Cortex of kidney (tissue), 1 donor: ENCODE results near the gene CTTNBP2.

Experiments
- DNase-seq: peaks from one replicate; lab custom pipeline; 2025; lab: John Stamatoyannopoulos, UW

Gene CTTNBP2

DNA sequence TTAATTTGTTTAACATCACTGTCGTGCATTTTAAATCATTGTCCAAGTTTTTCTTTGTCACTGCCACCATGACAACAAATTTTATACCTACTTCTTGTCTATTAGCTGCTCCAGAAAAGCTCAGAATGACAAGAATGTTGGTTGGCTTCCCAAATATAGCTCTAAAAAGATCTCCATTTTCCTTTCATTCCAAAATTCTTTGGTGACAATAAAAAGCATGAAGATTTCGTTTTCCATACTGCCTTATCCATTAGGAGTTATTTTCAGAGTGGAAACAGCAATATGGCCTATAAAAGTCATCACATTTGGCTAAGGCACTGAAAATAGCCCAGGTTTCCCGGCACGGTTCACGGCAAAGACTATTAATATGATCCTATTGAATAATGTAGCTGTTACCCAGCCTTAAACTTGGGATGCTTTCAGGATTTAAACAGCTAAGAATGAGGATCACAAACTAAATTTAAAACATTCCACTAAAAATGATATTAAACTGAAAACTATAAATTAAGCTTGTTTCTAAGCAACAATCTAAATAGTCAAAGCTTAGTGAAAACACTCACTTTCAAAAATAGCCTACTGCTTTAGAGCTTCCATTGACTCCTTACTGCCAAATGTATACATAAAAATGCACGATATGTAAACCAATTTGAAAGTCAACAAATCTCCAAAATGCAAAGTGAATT, 2.7 kb downstream of the CTTNBP2 start:
- DNase-seq: no peak

DNA sequence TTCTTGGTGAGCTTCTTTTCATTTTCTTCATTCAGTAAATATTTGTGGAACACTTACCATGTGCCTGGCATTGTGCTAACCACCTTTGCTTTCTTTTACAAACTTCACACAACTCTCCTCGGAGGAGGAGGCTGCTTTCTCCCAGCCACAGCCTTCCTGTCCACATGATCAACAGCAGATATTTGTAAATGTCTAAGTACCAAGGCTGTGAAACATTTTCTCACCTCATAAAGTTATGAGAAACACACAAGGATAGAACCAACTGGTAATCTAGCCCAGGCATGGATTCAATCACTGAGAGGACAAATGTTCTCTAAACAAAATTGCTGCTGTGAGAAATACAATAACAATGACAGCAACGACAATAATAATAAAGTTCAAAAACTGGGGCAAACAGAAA, 3.9 kb downstream of the CTTNBP2 start:
- no peak for DNase-seq

DNA sequence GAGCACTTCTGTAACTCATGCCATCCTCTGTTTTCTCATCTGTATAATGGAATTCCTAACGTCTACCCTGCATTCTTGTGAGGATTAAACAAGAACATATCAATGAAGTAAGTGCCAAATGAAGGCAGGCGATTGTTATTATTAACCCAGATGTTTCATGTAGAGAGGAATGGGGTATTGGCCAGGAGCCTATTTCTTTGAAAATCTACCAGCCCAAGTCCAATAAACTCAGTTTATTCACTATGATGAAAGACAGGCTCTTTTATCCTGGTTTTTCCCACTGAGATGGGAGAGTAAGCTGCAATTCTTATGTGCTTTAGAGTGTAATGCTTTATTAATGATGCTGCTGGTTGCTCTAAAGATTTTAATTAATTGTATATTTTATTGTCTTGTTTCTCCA, 9.6 kb downstream of the CTTNBP2 start:
- no peak for DNase-seq

DNA sequence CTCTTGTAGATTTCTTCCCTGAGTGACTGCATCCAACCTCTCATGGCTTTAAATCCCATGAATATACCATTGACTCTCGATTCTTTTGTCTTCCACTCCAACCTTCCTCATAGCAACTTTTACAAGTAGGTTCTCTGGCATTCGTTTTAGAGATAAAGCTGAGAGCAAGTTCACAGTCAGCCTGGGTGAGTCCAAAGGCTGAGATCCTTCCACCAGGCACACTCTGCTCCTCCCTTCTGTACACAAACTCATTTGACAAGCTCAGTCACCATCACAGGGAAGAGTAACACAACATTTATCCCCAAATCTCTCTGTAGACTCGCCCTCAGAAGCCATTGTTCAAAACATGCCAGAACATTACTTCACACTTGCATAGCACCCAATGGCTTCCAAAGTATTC, 10.9 kb downstream of the CTTNBP2 start:
- no peak for DNase-seq

DNA sequence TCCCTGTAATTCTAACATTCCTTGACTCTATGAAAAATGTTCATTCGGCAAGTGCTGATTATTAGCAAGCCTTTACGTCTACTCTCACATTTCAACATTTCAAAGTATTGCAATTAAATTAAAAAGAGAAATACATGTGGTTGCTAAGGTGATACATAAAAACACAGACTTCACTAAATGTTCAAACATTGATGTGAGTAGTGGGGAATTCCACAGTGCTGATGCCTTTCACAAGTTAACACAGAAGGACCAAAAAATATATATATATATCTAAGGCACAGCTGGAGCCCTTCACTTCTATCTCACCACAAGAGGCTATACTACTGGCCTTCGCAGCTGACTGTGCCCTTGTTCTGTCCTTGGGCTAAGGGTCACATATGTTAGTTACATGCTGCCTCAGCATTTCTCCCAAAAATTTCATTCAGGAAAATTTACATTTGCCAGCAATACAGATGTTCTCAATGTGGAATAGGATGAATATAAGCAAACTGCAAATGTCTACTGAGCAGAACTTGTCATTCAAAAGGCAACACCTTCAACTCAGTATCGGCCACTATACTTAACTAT, 13.9 kb downstream of the CTTNBP2 start:
- no peak for DNase-seq

DNA sequence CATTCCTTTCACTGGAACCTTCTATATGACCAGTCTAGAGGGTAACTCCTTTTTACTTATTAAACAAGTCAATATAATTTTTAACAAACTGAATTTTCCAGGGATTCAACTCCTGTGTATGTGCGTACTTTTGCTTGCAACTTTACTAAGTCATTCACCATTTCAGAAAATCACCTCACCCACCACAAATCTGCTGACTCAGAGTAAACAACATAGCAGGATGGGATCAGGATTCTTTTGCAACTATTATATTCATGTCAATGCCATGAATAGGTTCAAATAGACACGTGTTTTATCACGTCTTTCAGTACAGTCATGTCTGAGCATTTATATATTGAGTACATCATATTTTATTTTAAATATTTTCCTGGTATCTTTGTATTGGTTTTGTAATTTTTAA, 14.5 kb downstream of the CTTNBP2 start:
- no peak for DNase-seq

DNA sequence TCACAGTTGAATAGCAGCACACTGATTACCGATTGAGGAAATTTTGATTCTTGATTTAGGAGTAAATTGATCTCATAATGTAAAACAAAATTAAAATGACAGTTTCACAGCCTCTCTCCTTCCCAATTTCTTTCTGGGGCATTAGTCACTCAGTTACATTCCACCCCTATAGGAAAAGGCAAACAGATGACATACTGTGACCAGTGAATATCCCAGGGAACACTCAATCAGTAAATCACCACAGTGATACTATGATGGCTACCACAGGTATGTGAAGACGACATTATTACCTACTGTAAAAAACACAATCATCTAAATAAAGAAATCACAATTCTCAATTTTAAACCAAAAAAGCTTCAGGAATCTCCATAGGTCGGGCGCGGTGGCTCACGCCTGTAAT, 15.5 kb downstream of the CTTNBP2 start:
- no peak for DNase-seq

DNA sequence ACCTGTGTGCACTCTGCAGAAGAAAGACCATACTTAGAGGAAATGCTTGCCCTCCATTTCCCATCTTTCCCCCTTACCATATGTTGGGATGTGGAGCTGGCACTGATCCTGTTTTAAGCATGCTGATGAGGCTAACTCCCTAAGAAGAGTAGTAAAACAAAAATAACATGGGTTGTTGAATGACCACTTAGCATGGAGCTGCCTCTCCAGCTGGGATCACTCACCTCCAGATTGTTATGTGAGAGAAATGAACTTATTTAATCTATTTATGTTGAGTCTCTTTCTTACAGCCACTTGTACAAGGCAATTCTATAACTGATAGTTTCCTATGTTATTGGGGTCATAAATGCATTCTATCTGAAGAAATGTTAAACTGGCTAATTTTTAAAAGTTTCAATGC, 17.0 kb downstream of the CTTNBP2 start:
- DNase-seq: no peak

DNA sequence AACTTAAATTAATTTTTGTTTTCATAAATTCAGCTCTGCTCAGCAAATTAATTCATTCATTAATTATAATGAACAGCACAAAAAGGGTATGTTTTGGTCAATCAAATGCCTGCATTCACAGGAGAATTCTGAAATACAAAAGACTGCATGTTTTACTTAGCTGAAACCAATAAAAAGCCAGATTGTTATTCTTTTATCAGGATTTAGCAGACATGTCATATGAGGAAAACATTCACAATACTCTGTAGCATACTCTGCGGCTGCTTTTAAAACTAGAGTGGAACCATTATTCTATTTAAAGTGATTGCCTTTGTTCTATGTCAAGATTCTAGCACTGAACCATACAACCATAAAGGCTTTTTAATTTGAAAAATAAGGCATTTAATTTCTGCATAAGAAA, 19.1 kb downstream of the CTTNBP2 start:
- DNase-seq: no peak

DNA sequence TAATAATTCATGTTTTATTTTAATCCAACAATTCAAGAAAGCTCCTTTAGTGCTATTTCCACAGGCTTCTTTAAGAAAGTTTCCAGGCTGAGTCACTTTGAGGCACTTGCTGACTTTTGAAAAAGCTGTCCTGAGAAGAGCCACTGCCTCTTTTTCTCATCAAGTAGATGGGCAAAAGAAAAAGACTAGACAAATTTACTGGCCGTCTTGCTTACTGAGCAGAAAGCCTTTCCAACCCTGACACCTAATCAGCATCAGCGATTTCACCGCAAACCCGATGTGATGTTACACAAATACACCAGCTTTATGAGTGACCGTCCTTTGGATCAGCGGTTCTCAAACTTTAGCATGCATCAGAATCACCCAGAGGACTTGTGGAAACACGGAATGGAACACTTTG, 24.3 kb downstream of the CTTNBP2 start:
- no peak for DNase-seq

DNA sequence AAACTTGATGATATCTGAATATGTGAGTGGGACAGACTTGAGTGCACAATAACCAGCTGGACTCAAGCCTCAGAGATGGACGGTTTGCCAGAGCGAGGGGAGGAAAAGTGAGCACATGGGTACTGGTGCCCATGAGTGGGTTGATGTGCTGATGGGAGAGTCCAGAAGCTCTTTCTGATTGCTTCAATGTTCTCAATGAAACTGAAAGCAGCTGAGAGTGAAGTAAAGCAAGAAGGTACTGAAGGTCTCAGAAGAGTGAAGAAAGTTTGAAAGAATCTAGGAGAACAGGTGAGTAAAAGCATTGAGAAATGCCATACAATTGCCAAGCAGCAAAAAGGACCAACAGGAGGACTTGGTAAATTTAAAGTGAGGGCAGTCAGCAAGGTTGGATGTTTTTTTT, 28.6 kb downstream of the CTTNBP2 start:
- DNase-seq: no peak

DNA sequence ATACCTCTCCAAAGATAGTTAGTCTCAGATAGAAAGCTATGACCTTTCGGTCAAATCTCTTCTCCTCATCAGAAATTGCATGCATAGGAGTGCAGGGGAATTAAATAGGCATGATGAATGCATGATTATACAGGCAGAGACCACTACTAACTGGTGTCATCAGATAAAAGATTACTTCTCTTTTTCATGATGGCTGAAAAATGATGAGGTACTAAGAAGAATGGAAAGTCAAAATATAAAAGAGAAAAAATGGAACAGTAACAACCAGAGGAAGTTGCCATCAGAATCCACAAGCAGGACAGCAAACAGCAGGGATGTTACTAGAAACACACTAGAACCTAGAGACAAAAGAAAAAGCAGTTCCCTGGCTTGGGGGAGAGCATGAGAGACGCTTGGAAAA, 31.6 kb downstream of the CTTNBP2 start:
- no peak for DNase-seq

DNA sequence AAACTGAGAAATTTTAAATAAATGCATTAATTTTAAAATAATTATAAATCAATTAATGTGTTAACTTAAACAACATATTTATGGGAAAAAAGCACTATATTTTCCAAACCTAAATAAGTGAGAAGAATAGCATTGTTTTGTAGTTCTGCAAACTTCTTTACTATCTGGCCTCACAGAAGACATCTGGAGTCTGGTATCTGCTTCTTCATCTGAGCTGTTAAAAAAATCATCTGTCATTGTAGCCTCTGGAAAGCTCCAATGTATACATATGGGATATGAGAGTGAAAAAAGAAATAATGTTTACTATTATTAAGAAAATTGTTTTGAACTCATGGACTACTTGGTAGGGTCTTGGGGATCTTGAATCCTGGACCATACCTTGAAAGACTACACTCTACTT, 32.2 kb downstream of the CTTNBP2 start:
- DNase-seq: no peak

DNA sequence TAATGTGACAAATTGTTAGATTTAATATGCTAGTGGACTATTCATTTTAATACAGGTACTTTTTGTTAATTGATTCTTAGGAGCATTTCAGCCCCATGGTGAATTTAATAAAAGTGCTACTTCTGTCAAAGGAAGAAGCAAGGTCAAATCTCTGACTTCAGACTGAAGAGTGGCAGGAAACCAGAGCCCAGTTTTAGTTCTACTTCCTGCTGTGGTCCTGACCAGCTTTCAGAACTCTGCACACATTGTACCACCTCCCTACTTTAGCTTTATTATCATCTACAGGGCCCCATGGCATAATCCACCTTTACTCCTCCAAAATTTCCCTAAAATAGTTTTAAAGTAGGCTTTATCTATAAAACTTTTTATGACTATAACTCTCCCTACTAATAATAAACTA, 33.7 kb downstream of the CTTNBP2 start:
- no peak for DNase-seq

DNA sequence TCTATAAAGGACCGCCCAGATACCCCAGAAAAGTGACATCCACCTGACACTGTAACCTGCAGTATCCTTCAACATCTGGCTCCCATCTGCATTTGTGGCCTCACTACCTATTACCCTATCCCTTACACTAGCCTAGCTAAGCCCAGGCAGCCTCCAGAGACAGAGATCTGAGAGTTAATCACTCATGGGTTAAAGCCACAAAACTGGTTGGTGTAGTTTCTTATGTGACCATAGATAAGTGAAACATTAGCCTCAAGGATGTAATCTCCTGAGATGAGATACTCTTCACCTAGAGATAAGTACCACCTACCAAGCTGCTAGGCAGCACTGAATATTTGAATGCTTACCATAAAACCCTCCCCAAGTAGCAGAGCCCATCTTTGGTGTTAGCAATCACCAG, 35.4 kb downstream of the CTTNBP2 start:
- DNase-seq: no peak

DNA sequence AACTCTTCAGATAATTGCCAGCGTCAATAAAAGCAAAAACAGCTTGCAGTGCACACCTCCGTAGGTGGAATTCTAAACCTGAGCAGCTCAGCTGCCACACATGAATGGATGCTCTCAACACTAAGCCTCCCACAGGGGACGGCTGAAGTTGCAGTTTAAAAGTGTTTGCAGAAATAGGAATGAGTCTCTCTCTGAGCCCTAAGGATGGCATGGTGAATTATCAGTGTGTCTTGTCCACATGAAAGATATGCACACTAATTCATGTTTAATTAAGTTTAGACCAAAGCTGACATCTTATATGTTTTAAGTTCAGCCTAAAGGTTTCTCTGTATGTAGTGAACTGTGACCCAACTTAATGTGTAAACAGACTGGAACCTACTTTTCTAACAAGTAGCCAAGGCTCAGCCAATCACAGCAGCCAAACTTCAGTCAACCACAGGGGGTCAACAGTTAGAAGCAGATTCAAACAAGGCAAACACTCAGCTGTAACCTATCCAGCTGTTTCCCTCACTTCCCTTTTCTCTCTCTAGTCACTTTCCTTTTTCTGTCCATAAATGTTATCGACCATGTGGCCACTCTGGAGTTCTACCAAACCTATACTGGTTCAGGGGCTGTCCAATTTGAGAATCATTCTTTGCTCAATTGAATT, 38.1 kb downstream of the CTTNBP2 start:
- no peak for DNase-seq

DNA sequence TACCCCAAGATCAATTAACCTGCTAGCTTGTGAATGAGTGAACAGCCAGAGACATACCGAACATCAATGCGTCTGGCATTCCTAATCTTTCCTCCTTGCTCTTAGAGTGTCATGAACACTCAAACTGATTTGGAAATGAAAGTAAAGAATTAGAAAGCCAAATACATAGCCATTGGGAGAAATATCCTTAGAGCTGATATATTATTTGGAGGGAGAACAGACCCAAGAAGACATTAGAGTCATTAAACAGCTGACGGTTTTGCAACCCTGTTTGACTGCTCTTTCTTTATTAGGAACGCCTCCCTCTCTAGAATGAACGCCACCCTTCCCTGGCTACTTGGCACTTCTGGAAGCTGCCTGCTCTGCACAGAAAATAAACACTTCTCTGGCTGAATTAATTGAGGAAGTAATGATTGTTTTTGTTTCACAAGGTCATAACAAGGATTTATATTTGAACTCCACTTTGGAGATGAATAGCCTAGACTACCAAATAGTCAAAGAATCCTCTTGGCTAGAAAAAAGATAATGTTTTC, 42.8 kb downstream of the CTTNBP2 start:
- DNase-seq: no peak

DNA sequence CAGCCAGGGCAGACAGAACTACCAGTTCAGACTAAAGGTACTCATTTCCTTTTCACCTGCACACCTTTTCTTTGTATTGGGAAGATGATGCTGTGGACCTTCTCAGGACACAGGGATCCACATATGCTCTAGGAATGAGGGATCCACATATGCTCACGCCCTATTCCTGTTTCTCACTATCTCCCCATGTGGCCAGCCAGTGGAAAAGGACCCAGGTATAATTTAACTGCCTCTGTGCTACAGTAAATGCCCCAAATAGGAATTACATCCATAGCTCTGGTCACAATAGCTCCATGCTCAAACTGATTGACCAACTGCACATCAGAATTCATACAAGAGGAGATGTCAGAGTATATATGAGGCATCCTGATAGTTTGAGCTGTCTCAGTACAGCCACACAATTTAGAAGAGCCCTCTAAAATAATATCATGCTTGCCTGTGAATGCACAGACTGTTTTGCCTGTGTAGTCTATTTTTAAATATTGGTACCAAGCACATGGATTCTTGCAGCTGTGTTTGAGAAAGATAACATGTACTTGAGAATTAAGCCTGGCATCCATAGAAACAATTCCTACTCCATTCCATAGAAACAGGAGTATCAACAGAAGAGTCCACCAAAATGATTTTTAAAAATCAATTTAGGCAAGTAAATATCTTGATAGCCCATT, 43.7 kb downstream of the CTTNBP2 start:
- DNase-seq: no peak

DNA sequence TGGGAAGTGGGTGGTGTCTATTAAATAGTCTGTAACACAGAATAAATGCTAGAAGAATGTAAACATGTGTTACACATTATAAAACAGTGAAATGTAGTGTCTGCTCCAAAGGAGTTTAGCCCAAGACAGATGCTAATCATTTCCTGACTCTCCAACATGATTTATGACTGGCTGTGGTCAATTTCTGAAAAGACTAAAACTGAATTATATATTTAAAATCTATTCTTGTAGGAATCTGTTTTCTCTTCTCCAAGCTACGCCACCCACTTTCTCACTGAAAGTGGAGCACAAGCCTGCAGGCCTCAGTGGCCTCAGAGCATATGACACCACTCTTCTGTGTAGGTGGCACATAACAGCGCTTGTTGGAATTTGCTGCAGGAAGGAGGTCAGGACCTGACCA, 44.4 kb downstream of the CTTNBP2 start:
- DNase-seq: no peak

DNA sequence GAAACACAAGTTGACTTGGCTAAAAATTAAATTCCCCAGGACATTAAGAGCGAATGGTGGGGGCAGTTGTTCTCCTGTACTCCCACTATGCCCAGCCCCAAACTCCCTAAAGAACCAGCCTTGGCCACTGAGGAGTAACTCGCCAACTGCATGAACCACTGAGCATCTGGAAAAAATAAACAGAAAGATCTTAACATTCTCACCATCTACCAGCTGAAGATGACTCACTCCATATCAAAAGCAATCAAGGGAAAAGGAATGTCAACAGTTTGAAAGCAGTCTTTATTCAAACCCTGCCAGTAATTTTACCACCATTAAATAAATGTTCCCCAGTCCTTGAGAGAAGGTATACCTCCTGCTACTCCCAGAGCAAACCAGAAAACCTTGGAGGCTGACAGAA, 45.4 kb downstream of the CTTNBP2 start:
- DNase-seq: no peak

DNA sequence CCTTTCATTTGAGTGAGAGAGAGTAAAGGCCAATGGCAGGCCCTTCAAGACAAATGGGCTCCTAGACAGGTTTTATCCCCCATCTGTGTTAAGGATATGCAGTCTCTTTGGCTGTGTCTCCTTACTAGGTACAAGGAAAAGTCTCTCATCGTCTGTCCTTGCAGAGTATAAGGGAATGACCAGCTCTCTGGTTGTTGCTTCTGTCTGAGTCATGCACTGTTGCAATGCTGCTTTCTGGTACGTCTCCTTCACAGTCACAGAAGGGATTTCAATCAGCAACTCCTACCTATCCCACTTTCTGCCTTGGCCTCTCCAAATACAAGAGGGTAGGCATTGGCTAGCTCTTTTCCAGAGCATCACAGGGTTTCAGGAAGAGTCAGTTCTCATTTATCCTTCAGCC, 48.1 kb downstream of the CTTNBP2 start:
- no peak for DNase-seq

DNA sequence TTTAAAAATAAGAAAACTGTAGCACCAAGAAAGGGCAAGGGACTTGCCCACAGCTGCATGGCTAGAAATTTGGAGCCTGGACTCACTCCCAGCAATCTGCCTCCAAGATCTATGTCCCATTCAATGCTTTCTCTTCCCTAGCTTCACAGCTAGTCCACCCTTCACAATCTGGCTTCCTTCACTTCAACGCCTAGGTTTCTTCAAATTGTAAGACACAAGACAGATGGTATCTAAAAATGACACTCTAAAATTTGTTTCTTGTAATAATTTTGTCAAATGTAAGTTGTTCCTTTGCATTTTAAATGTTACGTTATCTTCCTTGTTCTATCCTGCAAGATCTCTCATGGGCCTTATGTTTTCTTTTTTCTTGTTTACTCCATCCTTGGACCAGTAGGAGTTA, 48.6 kb downstream of the CTTNBP2 start:
- DNase-seq: no peak

DNA sequence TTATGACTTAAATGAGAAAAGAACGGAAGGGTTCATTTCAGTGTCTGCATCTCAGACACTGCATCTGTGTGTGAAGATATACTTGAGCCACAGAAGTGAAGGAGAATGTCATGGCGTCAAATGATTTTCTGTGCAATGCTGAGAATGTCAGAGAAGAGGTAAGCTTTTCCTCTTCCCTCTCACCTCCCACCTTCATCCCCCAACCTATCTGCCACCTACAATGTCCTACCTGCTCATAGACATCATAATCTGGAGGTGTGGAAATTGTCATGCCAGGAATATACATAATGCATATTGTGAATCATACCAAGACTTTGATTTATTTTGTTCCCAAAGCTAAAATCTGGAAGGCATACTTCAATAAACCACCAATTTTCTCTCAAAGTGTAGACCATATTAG, 53.7 kb downstream of the CTTNBP2 start:
- no peak for DNase-seq
